ENCODE data around the gene SLX4.
A peak's percentile ranks its signal among the peaks of the same experiment; 100 is the strongest.

SLX4 gene

GRCh38 chr16:3618769-3619141, 7.3 kb upstream of the SLX4 start:
- H3K23ac ChIP-seq (ENCODE audit: low read length) = no peak overlapping the region
- no CpG with 5 or more reads among the region's 3 CpGs for WGBS (ENCODE audit: extremely low coverage, insufficient coverage, insufficient read length)
- H3K9me3 ChIP-seq (ENCODE audit: insufficient read depth, low read depth, low read length) = no peaks in the 10 kb centered on the region

GRCh38 chr16:3612510-3613466, 1.4 kb upstream of the SLX4 start:
- Histone ChIP-seq H4K91ac (ENCODE audit: low read depth, low read length) (no peak overlapping the region), H3K4ac (ENCODE audit: low read depth, low read length) (peak overlapping the region; percentile 38), H3K14ac (ENCODE audit: low read length) (no peak overlapping the region), H2BK5ac (ENCODE audit: low read depth, low read length, poor library complexity) (no peak overlapping the region), H2AK5ac (ENCODE audit: low read length) (no peak overlapping the region), H3K4me3 (ENCODE audit: low read depth, low read length) (no peak overlapping the region), H3K9ac (ENCODE audit: low read length) (no peak overlapping the region), H2BK12ac (ENCODE audit: low read length) (no peak overlapping the region), H3K18ac (ENCODE audit: low read length) (no peak overlapping the region), H4K8ac (ENCODE audit: low read depth, low read length) (no peak overlapping the region), H3K27ac (ENCODE audit: low read depth, low read length) (no peak overlapping the region), H4K12ac (ENCODE audit: low read depth, low read length) (no peak overlapping the region), H3K4me2 (ENCODE audit: low read length) (peak overlapping the region; percentile 93), H3K4me1 (ENCODE audit: control insufficient read depth in 1 of 2, insufficient read depth in 2 of 2, low read length in 2 of 2) (peaks cover 0 to 2% of the 10 kb centered on the region in 2 experiments), H2BK120ac (ENCODE audit: insufficient read depth, low read length, poor library complexity) (no peak overlapping the region), H3K79me2 (ENCODE audit: control insufficient read depth, insufficient read depth, low read length, poor library complexity) (peaks cover 8% of the 10 kb centered on the region), H3K36me3 (ENCODE audit: control insufficient read depth in 1 of 2, insufficient read depth in 2 of 2, low read length in 2 of 2) (peaks cover 2 to 3% of the 10 kb centered on the region in 2 experiments), H3K27me3 (ENCODE audit: insufficient read depth, low read length) (no peaks in the 10 kb centered on the region), H3K79me1 (ENCODE audit: low read length) (peaks cover 8% of the 10 kb centered on the region), H3K23ac (ENCODE audit: low read length) (no peak overlapping the region), H2AFZ (ENCODE audit: insufficient read depth, low read length, poor library complexity) (no peak overlapping the region), H3K9me3 (ENCODE audit: insufficient read depth, low read depth, low read length) (no peaks in the 10 kb centered on the region)
- peak in 1 of 2 donors; percentile 35 for DNase-seq
- no CpG with 5 or more reads among the region's 34 CpGs for WGBS (ENCODE audit: extremely low coverage, insufficient coverage, insufficient read length)

More at GRCh38 chr16:3618769-3619141, 7.3 kb upstream of the SLX4 start:
- H3K4me2 ChIP-seq (ENCODE audit: low read length) = no peak overlapping the region
- no peak overlapping the region for H2AK5ac ChIP-seq (ENCODE audit: low read length)
- H3K4ac ChIP-seq (ENCODE audit: low read depth, low read length) = no peak overlapping the region
- H3K36me3 ChIP-seq (ENCODE audit: control insufficient read depth in 1 of 2, insufficient read depth in 2 of 2, low read length in 2 of 2) = no peaks in the 10 kb centered on the region
- no peak overlapping the region for H2BK120ac ChIP-seq (ENCODE audit: insufficient read depth, low read length, poor library complexity)
- no peak overlapping the region for H3K27ac ChIP-seq (ENCODE audit: low read depth, low read length)
- no peak overlapping the region for H3K18ac ChIP-seq (ENCODE audit: low read length)
- no peak overlapping the region for H4K91ac ChIP-seq (ENCODE audit: low read depth, low read length)
- H3K79me1 ChIP-seq (ENCODE audit: low read length) = no peaks in the 10 kb centered on the region
- no peak overlapping the region for H3K14ac ChIP-seq (ENCODE audit: low read length)
- H3K9ac ChIP-seq (ENCODE audit: low read length) = no peak overlapping the region
- DNase-seq = peak; percentile 78 to 88
- no peaks in the 10 kb centered on the region for H3K27me3 ChIP-seq (ENCODE audit: insufficient read depth, low read length)
- H2BK12ac ChIP-seq (ENCODE audit: low read length) = no peak overlapping the region
- no peak overlapping the region for H2BK5ac ChIP-seq (ENCODE audit: low read depth, low read length, poor library complexity)
- H4K12ac ChIP-seq (ENCODE audit: low read depth, low read length) = no peak overlapping the region
- no peak overlapping the region for H2AFZ ChIP-seq (ENCODE audit: insufficient read depth, low read length, poor library complexity)
- H4K8ac ChIP-seq (ENCODE audit: low read depth, low read length) = no peak overlapping the region
- no peaks in the 10 kb centered on the region for H3K4me1 ChIP-seq (ENCODE audit: control insufficient read depth in 1 of 2, insufficient read depth in 2 of 2, low read length in 2 of 2)
- no peak overlapping the region for H3K4me3 ChIP-seq (ENCODE audit: low read depth, low read length)
- H3K79me2 ChIP-seq (ENCODE audit: control insufficient read depth, insufficient read depth, low read length, poor library complexity) = no peaks in the 10 kb centered on the region

- H3K18ac ChIP-seq (ENCODE audit: low read length) = peak overlapping the region; percentile 79
- H2BK120ac ChIP-seq (ENCODE audit: insufficient read depth, low read length, poor library complexity) = peak overlapping the region; percentile 27
- no peak for DNase-seq
- no peak overlapping the region for H2AFZ ChIP-seq (ENCODE audit: insufficient read depth, low read length, poor library complexity)
- H3K9me3 ChIP-seq (ENCODE audit: insufficient read depth, low read depth, low read length) = no peaks in the 10 kb centered on the region
- H3K14ac ChIP-seq (ENCODE audit: low read length) = peak overlapping the region; percentile 81
- H3K9ac ChIP-seq (ENCODE audit: low read length) = peak overlapping the region; percentile 92
- no peak overlapping the region for H2BK12ac ChIP-seq (ENCODE audit: low read length)
- no CpG with 5 or more reads among the region's 10 CpGs for WGBS (ENCODE audit: extremely low coverage, insufficient coverage, insufficient read length)
- no peak overlapping the region for H3K23ac ChIP-seq (ENCODE audit: low read length)
- peak overlapping the region; percentile 82 for H4K12ac ChIP-seq (ENCODE audit: low read depth, low read length)
- no peak overlapping the region for H3K27ac ChIP-seq (ENCODE audit: low read depth, low read length)
- H3K4me2 ChIP-seq (ENCODE audit: low read length) = peak overlapping the region; percentile 79
- peak overlapping the region; percentile 55 for H3K4ac ChIP-seq (ENCODE audit: low read depth, low read length)
- H3K79me2 ChIP-seq (ENCODE audit: control insufficient read depth, insufficient read depth, low read length, poor library complexity) = peaks cover 8% of the 10 kb centered on the region
- H4K91ac ChIP-seq (ENCODE audit: low read depth, low read length) = peak overlapping the region; percentile 77
- no peak overlapping the region for H2AK5ac ChIP-seq (ENCODE audit: low read length)
- no peaks in the 10 kb centered on the region for H3K27me3 ChIP-seq (ENCODE audit: insufficient read depth, low read length)
- peaks cover 2 to 3% of the 10 kb centered on the region in 2 experiments for H3K36me3 ChIP-seq (ENCODE audit: control insufficient read depth in 1 of 2, insufficient read depth in 2 of 2, low read length in 2 of 2)
- peak overlapping the region; percentile 83 for H4K8ac ChIP-seq (ENCODE audit: low read depth, low read length)
- H3K79me1 ChIP-seq (ENCODE audit: low read length) = peaks cover 8% of the 10 kb centered on the region
- no peak overlapping the region for H2BK5ac ChIP-seq (ENCODE audit: low read depth, low read length, poor library complexity)
- peak overlapping the region; percentile 94 for H3K4me3 ChIP-seq (ENCODE audit: low read depth, low read length)
- H3K4me1 ChIP-seq (ENCODE audit: control insufficient read depth in 1 of 2, insufficient read depth in 2 of 2, low read length in 2 of 2) = peaks cover 0 to 2% of the 10 kb centered on the region in 2 experiments
Measured at GRCh38 chr16:3610698-3611145, 684 bp downstream of the SLX4 start.

GRCh38 chr16:3609895-3610697, 1.3 kb downstream of the SLX4 start:
- DNase-seq = no peak
- Histone ChIP-seq H3K14ac (ENCODE audit: low read length) (no peak overlapping the region), H3K4me3 (ENCODE audit: low read depth, low read length) (no peak overlapping the region), H3K9ac (ENCODE audit: low read length) (no peak overlapping the region), H3K9me3 (ENCODE audit: insufficient read depth, low read depth, low read length) (no peaks in the 10 kb centered on the region), H3K36me3 (ENCODE audit: control insufficient read depth in 1 of 2, insufficient read depth in 2 of 2, low read length in 2 of 2) (peaks cover 2 to 3% of the 10 kb centered on the region in 2 experiments), H3K18ac (ENCODE audit: low read length) (no peak overlapping the region), H2BK12ac (ENCODE audit: low read length) (no peak overlapping the region), H3K4me1 (ENCODE audit: control insufficient read depth in 1 of 2, insufficient read depth in 2 of 2, low read length in 2 of 2) (peaks cover 0 to 2% of the 10 kb centered on the region in 2 experiments), H3K23ac (ENCODE audit: low read length) (no peak overlapping the region), H3K4ac (ENCODE audit: low read depth, low read length) (no peak overlapping the region), H2BK5ac (ENCODE audit: low read depth, low read length, poor library complexity) (no peak overlapping the region), H4K91ac (ENCODE audit: low read depth, low read length) (no peak overlapping the region), H3K4me2 (ENCODE audit: low read length) (peak overlapping the region; percentile 79), H4K8ac (ENCODE audit: low read depth, low read length) (no peak overlapping the region), H3K27ac (ENCODE audit: low read depth, low read length) (no peak overlapping the region), H4K12ac (ENCODE audit: low read depth, low read length) (no peak overlapping the region), H2BK120ac (ENCODE audit: insufficient read depth, low read length, poor library complexity) (no peak overlapping the region), H2AK5ac (ENCODE audit: low read length) (no peak overlapping the region), H3K79me1 (ENCODE audit: low read length) (peaks cover 8% of the 10 kb centered on the region), H3K79me2 (ENCODE audit: control insufficient read depth, insufficient read depth, low read length, poor library complexity) (peaks cover 8% of the 10 kb centered on the region), H3K27me3 (ENCODE audit: insufficient read depth, low read length) (no peaks in the 10 kb centered on the region), H2AFZ (ENCODE audit: insufficient read depth, low read length, poor library complexity) (no peak overlapping the region)
- no CpG with 5 or more reads among the region's 14 CpGs for WGBS (ENCODE audit: extremely low coverage, insufficient coverage, insufficient read length)

Data from trophoblast cell (in vitro differentiated cells and primary cell).